ENCODE data around the gene TTC39B.
A peak's percentile ranks its signal among the peaks of the same experiment; 100 is the strongest.

The TTC39B gene

GRCh38 chr9:15146268-15146700 lies 160.7 kb downstream of the TTC39B start:
- Histone ChIP-seq H4K91ac (ENCODE audit: low read length) (no peak overlapping the region), H3K4ac (ENCODE audit: low read depth in 1 of 2, low read length in 2 of 2) (no peak overlapping the region), H3K23ac (ENCODE audit: low read length in 2 of 2) (no peak overlapping the region), H4K8ac (ENCODE audit: low read length) (no peak overlapping the region), H2AK5ac (ENCODE audit: low read length, severe bottlenecking) (no peak overlapping the region), H3K18ac (ENCODE audit: low read depth in 1 of 2, low read length in 2 of 2) (no peak overlapping the region), H3K9me3 (ENCODE audit: control insufficient read depth, low read length) (no peaks in the 10 kb centered on the region), H3K27me3 (ENCODE audit: control insufficient read depth in 1 of 2, insufficient read depth in 1 of 2, low read length in 2 of 2) (peaks cover 0 to 19% of the 10 kb centered on the region in 2 experiments), H3K14ac (ENCODE audit: low read length in 2 of 2) (no peak overlapping the region), H3K36me3 (ENCODE audit: control insufficient read depth in 1 of 2, insufficient read depth in 2 of 2, low read depth in 1 of 2, low read length in 2 of 2) (no peaks in the 10 kb centered on the region), H3K4me3 (ENCODE audit: insufficient read depth in 1 of 2, low read depth in 1 of 2, low read length in 2 of 2) (no peak overlapping the region), H3K79me1 (replicated peaks; ENCODE audit: low read length, poor library complexity, severe bottlenecking) (no peaks in the 10 kb centered on the region), H3K27ac (ENCODE audit: low read length, poor library complexity, severe bottlenecking) (no peak overlapping the region), H2BK15ac (ENCODE audit: low read depth, poor library complexity, severe bottlenecking) (no peak overlapping the region), H3K9ac (ENCODE audit: low read length) (no peak overlapping the region), H2AFZ (ENCODE audit: low read depth, low read length) (no peak overlapping the region), H2BK120ac (ENCODE audit: low read depth, low read length) (no peak overlapping the region), H2BK12ac (ENCODE audit: low read length in 2 of 2) (no peak overlapping the region), H3K4me2 (ENCODE audit: low read length, poor library complexity, severe bottlenecking) (no peak overlapping the region), H3K4me1 (ENCODE audit: control insufficient read depth, insufficient read depth, low read depth, low read length) (no peaks in the 10 kb centered on the region), H2BK5ac (ENCODE audit: low read depth, low read length, poor library complexity, severe bottlenecking) (no peak overlapping the region)
- WGBS, result 83% methylated on average over 8 of the region's 9 CpGs
- no peak for DNase-seq

- Histone ChIP-seq H2AFZ (ENCODE audit: low read depth, low read length) (no peak overlapping the region), H3K36me3 (ENCODE audit: control insufficient read depth in 1 of 2, insufficient read depth in 2 of 2, low read depth in 1 of 2, low read length in 2 of 2) (no peaks in the 10 kb centered on the region), H2BK12ac (ENCODE audit: low read length in 2 of 2) (no peak overlapping the region), H3K9me3 (ENCODE audit: control insufficient read depth, low read length) (no peaks in the 10 kb centered on the region), H3K4me3 (ENCODE audit: insufficient read depth in 1 of 2, low read depth in 1 of 2, low read length in 2 of 2) (no peak overlapping the region), H2AK5ac (ENCODE audit: low read length, severe bottlenecking) (no peak overlapping the region), H3K4me2 (ENCODE audit: low read length, poor library complexity, severe bottlenecking) (no peak overlapping the region), H4K91ac (ENCODE audit: low read length) (no peak overlapping the region), H2BK120ac (ENCODE audit: low read depth, low read length) (no peak overlapping the region), H2BK5ac (ENCODE audit: low read depth, low read length, poor library complexity, severe bottlenecking) (no peak overlapping the region), H3K27me3 (ENCODE audit: control insufficient read depth in 1 of 2, insufficient read depth in 1 of 2, low read length in 2 of 2) (peaks cover 0 to 19% of the 10 kb centered on the region in 2 experiments), H3K23ac (ENCODE audit: low read length in 2 of 2) (no peak overlapping the region), H3K27ac (ENCODE audit: low read length, poor library complexity, severe bottlenecking) (no peak overlapping the region), H3K4ac (ENCODE audit: low read depth in 1 of 2, low read length in 2 of 2) (no peak overlapping the region), H3K18ac (ENCODE audit: low read depth in 1 of 2, low read length in 2 of 2) (peak overlapping the region in 1 of 2 experiments; percentile 35), H4K8ac (ENCODE audit: low read length) (no peak overlapping the region), H2BK15ac (ENCODE audit: low read depth, poor library complexity, severe bottlenecking) (no peak overlapping the region), H3K9ac (ENCODE audit: low read length) (no peak overlapping the region), H3K14ac (ENCODE audit: low read length in 2 of 2) (no peak overlapping the region), H3K79me1 (replicated peaks; ENCODE audit: low read length, poor library complexity, severe bottlenecking) (no peaks in the 10 kb centered on the region), H3K4me1 (ENCODE audit: control insufficient read depth, insufficient read depth, low read depth, low read length) (no peaks in the 10 kb centered on the region)
- 93% methylated on average over 4 of the region's 4 CpGs for WGBS
- DNase-seq, result no peak
Measured at GRCh38 chr9:15144622-15145061, 162.4 kb downstream of the TTC39B start.

GRCh38 chr9:15142878-15143534 lies 164.0 kb downstream of the TTC39B start:
- no peak overlapping the region for H3K27ac ChIP-seq (ENCODE audit: low read length, poor library complexity, severe bottlenecking)
- H3K18ac ChIP-seq (ENCODE audit: low read depth in 1 of 2, low read length in 2 of 2), result no peak overlapping the region
- H3K79me1 ChIP-seq (replicated peaks; ENCODE audit: low read length, poor library complexity, severe bottlenecking), result no peaks in the 10 kb centered on the region
- no peak overlapping the region for H3K9ac ChIP-seq (ENCODE audit: low read length)
- no peak overlapping the region for H3K23ac ChIP-seq (ENCODE audit: low read length in 2 of 2)
- no peak overlapping the region for H2BK120ac ChIP-seq (ENCODE audit: low read depth, low read length)
- no peak overlapping the region for H2BK15ac ChIP-seq (ENCODE audit: low read depth, poor library complexity, severe bottlenecking)
- H2BK5ac ChIP-seq (ENCODE audit: low read depth, low read length, poor library complexity, severe bottlenecking), result no peak overlapping the region
- peaks cover 0 to 19% of the 10 kb centered on the region in 2 experiments for H3K27me3 ChIP-seq (ENCODE audit: control insufficient read depth in 1 of 2, insufficient read depth in 1 of 2, low read length in 2 of 2)
- H2AFZ ChIP-seq (ENCODE audit: low read depth, low read length), result no peak overlapping the region
- H3K4ac ChIP-seq (ENCODE audit: low read depth in 1 of 2, low read length in 2 of 2), result no peak overlapping the region
- H3K4me3 ChIP-seq (ENCODE audit: insufficient read depth in 1 of 2, low read depth in 1 of 2, low read length in 2 of 2), result no peak overlapping the region
- H3K9me3 ChIP-seq (ENCODE audit: control insufficient read depth, low read length), result no peaks in the 10 kb centered on the region
- no peak overlapping the region for H2AK5ac ChIP-seq (ENCODE audit: low read length, severe bottlenecking)
- 64% methylated on average over 3 of the region's 6 CpGs for WGBS
- H2BK12ac ChIP-seq (ENCODE audit: low read length in 2 of 2), result no peak overlapping the region
- no peak overlapping the region for H3K4me2 ChIP-seq (ENCODE audit: low read length, poor library complexity, severe bottlenecking)
- no peak overlapping the region for H4K8ac ChIP-seq (ENCODE audit: low read length)
- no peaks in the 10 kb centered on the region for H3K4me1 ChIP-seq (ENCODE audit: control insufficient read depth, insufficient read depth, low read depth, low read length)
- no peaks in the 10 kb centered on the region for H3K36me3 ChIP-seq (ENCODE audit: control insufficient read depth in 1 of 2, insufficient read depth in 2 of 2, low read depth in 1 of 2, low read length in 2 of 2)
- no peak overlapping the region for H4K91ac ChIP-seq (ENCODE audit: low read length)
- H3K14ac ChIP-seq (ENCODE audit: low read length in 2 of 2), result no peak overlapping the region
- DNase-seq, result peak; percentile 64

- DNase-seq, result no peak
- H3K23ac ChIP-seq (ENCODE audit: low read length in 2 of 2), result no peak overlapping the region
- 67% methylated on average over 1 of the region's 1 CpG for WGBS
- peaks cover 2% of the 10 kb centered on the region for H3K4me1 ChIP-seq (ENCODE audit: control insufficient read depth, insufficient read depth, low read depth, low read length)
- H3K18ac ChIP-seq (ENCODE audit: low read depth in 1 of 2, low read length in 2 of 2), result no peak overlapping the region
- no peak overlapping the region for H3K4ac ChIP-seq (ENCODE audit: low read depth in 1 of 2, low read length in 2 of 2)
- no peaks in the 10 kb centered on the region for H3K9me3 ChIP-seq (ENCODE audit: control insufficient read depth, low read length)
- no peak overlapping the region for H2BK5ac ChIP-seq (ENCODE audit: low read depth, low read length, poor library complexity, severe bottlenecking)
- no peak overlapping the region for H2AK5ac ChIP-seq (ENCODE audit: low read length, severe bottlenecking)
- H3K27me3 ChIP-seq (ENCODE audit: control insufficient read depth in 1 of 2, insufficient read depth in 1 of 2, low read length in 2 of 2), result peaks cover 0 to 7% of the 10 kb centered on the region in 2 experiments
- no peak overlapping the region for H2BK120ac ChIP-seq (ENCODE audit: low read depth, low read length)
- no peak overlapping the region for H2AFZ ChIP-seq (ENCODE audit: low read depth, low read length)
- H3K9ac ChIP-seq (ENCODE audit: low read length), result no peak overlapping the region
- H3K4me3 ChIP-seq (ENCODE audit: insufficient read depth in 1 of 2, low read depth in 1 of 2, low read length in 2 of 2), result no peak overlapping the region
- H3K14ac ChIP-seq (ENCODE audit: low read length in 2 of 2), result no peak overlapping the region
- H3K4me2 ChIP-seq (ENCODE audit: low read length, poor library complexity, severe bottlenecking), result no peak overlapping the region
- H3K79me1 ChIP-seq (replicated peaks; ENCODE audit: low read length, poor library complexity, severe bottlenecking), result no peaks in the 10 kb centered on the region
- H2BK15ac ChIP-seq (ENCODE audit: low read depth, poor library complexity, severe bottlenecking), result no peak overlapping the region
- H4K91ac ChIP-seq (ENCODE audit: low read length), result no peak overlapping the region
- no peak overlapping the region for H4K8ac ChIP-seq (ENCODE audit: low read length)
- no peak overlapping the region for H3K27ac ChIP-seq (ENCODE audit: low read length, poor library complexity, severe bottlenecking)
- no peaks in the 10 kb centered on the region for H3K36me3 ChIP-seq (ENCODE audit: control insufficient read depth in 1 of 2, insufficient read depth in 2 of 2, low read depth in 1 of 2, low read length in 2 of 2)
- H2BK12ac ChIP-seq (ENCODE audit: low read length in 2 of 2), result no peak overlapping the region
Measured at GRCh38 chr9:15140051-15140450, 167.0 kb downstream of the TTC39B start.
